H1 (cell line): ENCODE data around the gene ACAP2. TPM values are rescaled to one million over a fixed set of nuclear protein-coding genes. Genes with fewer than 3 reads are reported as not detected.
A peak's percentile ranks its signal among the peaks of the same experiment; 100 is the strongest.

Experiments
- CTCF ChIA-PET: fragments of 300-600 bp; sonication (Branson Sonifier 250); formaldehyde crosslinking; loops from one replicate; lab custom pipeline; 2021; ENCODE audit not compliant: partially characterized antibody; lab: Charles Lee
- POLR2A ChIA-PET: fragments of 300-600 bp; sonication (Branson Sonifier 250); formaldehyde crosslinking; loops from one replicate; lab custom pipeline; 2021; ENCODE audit warnings: inconsistent platforms; ENCODE audit not compliant: partially characterized antibody; lab: Charles Lee
- DNase-seq, 2 experiments: peaks; one replicate each; pipeline versions ENCODE4 v3.0.0 to v3.0.0-alpha.2; 2010 to 2022; ENCODE audit warnings: low spot score in 2 of 2, low read depth in 1 of 2, mixed read lengths in 1 of 2
- FAIRE-seq: peaks from 2 replicates; lab custom pipeline; 2011; peaks lifted over from hg19 to GRCh38; lab: Jason Lieb, UNC
- H2AFZ ChIP-seq: 2 replicates; pipeline ENCODE4 v1.8.1; 2012; ENCODE audit warnings: low read length, inconsistent platforms
- H2AK5ac ChIP-seq: 2 replicates; pipeline ENCODE4 v1.6.1; 2013; ENCODE audit warnings: low read depth, low read length
- H2BK120ac ChIP-seq: replicated peaks from 2 replicates; pipeline ENCODE3; 2013; ENCODE audit warnings: low read depth, low read length, inconsistent platforms
- H2BK12ac ChIP-seq: 2 replicates; pipeline ENCODE4 v1.6.1; 2013; ENCODE audit warnings: low read depth, low read length
- H2BK15ac ChIP-seq: 2 replicates; pipeline ENCODE4 v1.6.1; 2013; ENCODE audit warnings: low read length
- H2BK20ac ChIP-seq: 2 replicates; pipeline ENCODE4 v1.6.1; 2013; ENCODE audit warnings: low read length
- H2BK5ac ChIP-seq: 2 replicates; pipeline ENCODE4 v1.6.1; 2013; ENCODE audit warnings: low read depth, low read length
- H3K14ac ChIP-seq: 2 replicates; pipeline ENCODE4 v1.6.1; 2013; ENCODE audit warnings: inconsistent platforms; ENCODE audit not compliant: insufficient read length
- H3K18ac ChIP-seq: 2 replicates; pipeline ENCODE4 v1.6.1; 2013; ENCODE audit warnings: low read length; ENCODE audit errors: extremely low read depth
- H3K23ac ChIP-seq: 2 replicates; pipeline ENCODE4 v1.6.1; 2013; ENCODE audit warnings: inconsistent platforms; ENCODE audit not compliant: insufficient read length
- H3K23me2 ChIP-seq: 2 replicates; pipeline ENCODE4 v1.6.1; 2013; ENCODE audit warnings: low read depth, low read length
- H3K27ac ChIP-seq: 2 replicates; pipeline ENCODE4 v1.6.1; 2011; ENCODE audit warnings: low read depth, low read length, inconsistent platforms
- H3K27me3 ChIP-seq, 4 experiments: replicated peaks in 1 of 4; 1 replicate in 1 of 4; 2 replicates in 3 of 4; pipeline versions ENCODE4 v1.6.1 to v1.8.1; 2011 to 2013; ENCODE audit warnings: low read length in 3 of 4, mild to moderate bottlenecking in 3 of 4, inconsistent platforms in 2 of 4, mixed read lengths in 2 of 4, moderate library complexity in 1 of 4; ENCODE audit not compliant: control insufficient read depth in 3 of 4, insufficient read depth in 3 of 4; ENCODE audit errors: extremely low read depth in 1 of 4
- H3K36me3 ChIP-seq, 4 experiments: 2 replicates each; pipeline versions ENCODE4 v1.6.1 to v1.8.1; 2011 to 2013; ENCODE audit warnings: mild to moderate bottlenecking in 4 of 4, low read length in 3 of 4, moderate library complexity in 2 of 4, control low read depth in 1 of 4, inconsistent platforms in 1 of 4; ENCODE audit not compliant: insufficient read depth in 4 of 4, control insufficient read depth in 2 of 4
- H3K4ac ChIP-seq: replicated peaks from 2 replicates; pipeline ENCODE3; 2013; ENCODE audit warnings: low read length, low read depth, mixed read lengths, inconsistent platforms; ENCODE audit not compliant: insufficient read length
- H3K4me1 ChIP-seq, 4 experiments: replicated peaks in 1 of 4; 1 replicate in 1 of 4; 2 replicates in 3 of 4; pipeline versions ENCODE4 v1.6.1 to v1.8.1; 2011 to 2013; ENCODE audit warnings: low read length in 3 of 4, inconsistent platforms in 2 of 4, mixed read lengths in 1 of 4; ENCODE audit not compliant: insufficient read depth in 4 of 4, control insufficient read depth in 3 of 4
- H3K4me2 ChIP-seq, 2 experiments: 2 replicates each; pipeline versions ENCODE4 v1.6.1 to v1.8.1; 2011 to 2013; ENCODE audit warnings: low read depth in 2 of 2, low read length in 2 of 2, control low read depth in 1 of 2, inconsistent platforms in 1 of 2, mild to moderate bottlenecking in 1 of 2; ENCODE audit not compliant: insufficient read depth in 1 of 2
- H3K4me3 ChIP-seq, 4 experiments: fragments of 200-600, 300-600 bp in 1 of 4; sonication (generic), shearing (Covaris generic), sonication (Bioruptor Twin) in 1 of 4; 2 replicates each; pipeline versions ENCODE4 v1.5.1 to v1.8.1; 2011 to 2016; ENCODE audit warnings: low read length in 4 of 4, low read depth in 3 of 4, control low read depth in 2 of 4, inconsistent platforms in 2 of 4, mild to moderate bottlenecking in 2 of 4, mixed read lengths in 1 of 4, moderate library complexity in 1 of 4; ENCODE audit not compliant: insufficient read depth in 2 of 4; ENCODE audit errors: extremely low read depth in 1 of 4
- H3K56ac ChIP-seq: replicated peaks from 2 replicates; pipeline ENCODE3; 2013; ENCODE audit warnings: low read depth, mild to moderate bottlenecking, mixed read lengths, low read length, inconsistent platforms; ENCODE audit not compliant: insufficient read length
- H3K79me1 ChIP-seq: 2 replicates; pipeline ENCODE4 v1.6.1; 2013; ENCODE audit warnings: low read depth, low read length, control low read depth
- H3K79me2 ChIP-seq, 2 experiments: 2 replicates each; pipeline versions ENCODE4 v1.6.1 to v1.8.1; 2012 to 2013; ENCODE audit warnings: low read length in 2 of 2, mild to moderate bottlenecking in 2 of 2, inconsistent platforms in 1 of 2; ENCODE audit not compliant: insufficient read depth in 2 of 2, control insufficient read depth in 1 of 2
- H3K9ac ChIP-seq, 4 experiments: replicated peaks in 1 of 4; 1 replicate in 1 of 4; 2 replicates in 3 of 4; pipeline versions ENCODE4 v1.6.1 to v1.8.1; 2011 to 2013; ENCODE audit warnings: low read depth in 3 of 4, low read length in 3 of 4, control low read depth in 2 of 4, mild to moderate bottlenecking in 2 of 4, moderate library complexity in 2 of 4, inconsistent platforms in 1 of 4; ENCODE audit errors: extremely low read depth in 1 of 4
- H3K9me3 ChIP-seq, 2 experiments: 2 replicates each; pipeline versions ENCODE4 v1.6.1 to v1.8.1; 2012 to 2013; ENCODE audit warnings: mild to moderate bottlenecking in 2 of 2, moderate library complexity in 2 of 2, control low read depth in 1 of 2, inconsistent platforms in 1 of 2, low read depth in 1 of 2, low read length in 1 of 2, mixed read lengths in 1 of 2; ENCODE audit not compliant: insufficient read depth in 2 of 2
- H4K20me1 ChIP-seq, 2 experiments: replicated peaks in 1 of 2; 2 replicates each; pipeline versions ENCODE3 to v1.8.1; 2011 to 2013; ENCODE audit warnings: inconsistent platforms in 2 of 2, low read length in 2 of 2, mild to moderate bottlenecking in 1 of 2; ENCODE audit not compliant: insufficient read depth in 2 of 2, control insufficient read depth in 1 of 2
- H4K5ac ChIP-seq: 2 replicates; pipeline ENCODE4 v1.6.1; 2013; ENCODE audit warnings: low read length, low read depth, mixed read lengths, inconsistent platforms; ENCODE audit not compliant: insufficient read length
- H4K8ac ChIP-seq: 2 replicates; pipeline ENCODE4 v1.8.0; 2013; ENCODE audit warnings: mild to moderate bottlenecking, moderate library complexity, low read length, inconsistent platforms; ENCODE audit not compliant: insufficient read depth; ENCODE audit errors: extremely low read depth
- H4K91ac ChIP-seq: replicated peaks from 2 replicates; pipeline ENCODE3; 2013; ENCODE audit warnings: low read length, mixed read lengths, inconsistent platforms; ENCODE audit not compliant: insufficient read length
- HDAC6 ChIP-seq: IDR thresholded peaks from one replicate; pipeline ENCODE4 v1.7.1; 2012; ENCODE audit warnings: low read depth, mild to moderate bottlenecking, inconsistent platforms, low read length, moderate library complexity
- POU5F1 ChIP-seq: IDR thresholded peaks from 2 replicates; pipeline ENCODE4 v1.6.1; 2011; ENCODE audit warnings: low read depth, mild to moderate bottlenecking, low read length, moderate library complexity
- SIX5 ChIP-seq: IDR thresholded peaks from 2 replicates; pipeline ENCODE4 v1.6.1; 2011; ENCODE audit warnings: mild to moderate bottlenecking, low read depth, low read length
- WGBS, 2 experiments: shearing (Covaris generic) in 1 of 2; methylation state at CpG; one replicate each; pipeline versions ENCODE4 v1.1.6 to v1.1.7; 2013 to 2015; ENCODE audit warnings: low lambda C conversion rate in 2 of 2, mixed read lengths in 2 of 2, inconsistent platforms in 1 of 2, low coverage in 1 of 2, missing lambda C conversion rate in 1 of 2; ENCODE audit not compliant: insufficient replicate concordance in 2 of 2, insufficient coverage in 1 of 2, insufficient read length in 1 of 2; ENCODE audit errors: extremely low coverage in 1 of 2, missing lambda C conversion rate in 1 of 2; 5-methylcytosine and 5-hydroxymethylcytosine counted together
- polyA plus RNA-seq, 7 experiments: library from polyadenylated mRNA; depleted of rRNA in 3 of 7; stranded (reverse) in 5 of 7; unstranded in 2 of 7; fragments of >200 nt in 5 of 7; fragments of 200-250 nt in 2 of 7; gene quantifications; 1 replicate in 5 of 7; 2 replicates in 1 of 7; 4 replicates in 1 of 7; pipeline versions ENCODE4 v1.2.1 to v1.2.3, GENCODE V29; 2011 to 2013; ENCODE audit warnings: missing spikeins in 2 of 7, mixed read lengths in 2 of 7
- total RNA-seq: library from RNA; stranded (reverse); fragmentation: NEBNext Ultra II Directional; extraction: Animal tissue kit (Norgen Biotek cat#: 25700); gene quantifications from 2 replicates; pipeline ENCODE4 v1.2.1, GENCODE V29; 2021

ACAP2 gene
- total and polyA plus RNA-seq, 2 of the 8 experiments (the other 6 are each of a cell fraction or from before 2014, with no cell fraction given) = 7.7 to 37.3 TPM

DNA sequence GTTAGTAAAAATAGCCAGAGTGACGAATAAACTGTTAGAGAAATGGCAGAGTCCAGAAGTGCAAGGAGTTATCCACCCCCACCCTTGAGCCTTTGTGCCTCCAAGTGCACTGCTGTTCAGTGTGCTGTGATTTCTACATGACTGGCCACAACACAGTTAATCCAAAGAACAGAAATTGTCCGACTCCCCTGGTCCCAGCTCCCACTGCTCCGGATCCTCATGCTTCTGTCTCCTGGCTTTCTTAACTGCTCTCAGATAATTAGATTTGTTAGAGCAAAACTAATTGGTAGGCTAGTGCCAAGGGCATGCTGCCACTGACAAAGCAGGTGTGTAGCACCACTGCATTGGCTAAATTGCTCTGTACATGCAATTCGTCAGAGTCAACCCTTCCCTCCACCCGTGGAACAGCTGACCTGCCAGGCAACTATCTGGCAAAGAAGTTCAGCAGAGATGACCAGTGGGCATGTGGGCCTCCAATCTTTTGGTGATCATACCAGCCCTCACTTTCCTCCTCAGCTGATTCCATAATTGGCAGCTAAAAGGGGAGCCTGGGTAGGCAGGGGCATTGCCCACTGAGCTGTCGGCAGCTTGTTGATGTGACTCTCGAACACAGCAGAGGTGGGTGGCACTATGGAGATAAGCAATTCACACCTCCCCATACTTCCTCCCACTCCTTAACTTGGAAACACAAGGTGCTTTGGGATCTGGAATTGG lies 18.9 kb upstream of the ACAP2 start:
- H3K4me2 ChIP-seq = no peak overlapping the region
- no peak overlapping the region for H2BK5ac ChIP-seq
- H3K9me3 ChIP-seq = no peaks in the 10 kb centered on the region
- no peak overlapping the region for H2BK15ac ChIP-seq
- WGBS, 2 experiments = 85% methylated on average over 7 of the region's 7 CpGs; no CpG with 5 or more reads in 1 of the 2 experiments
- H3K23ac ChIP-seq = no peak overlapping the region
- H3K79me2 ChIP-seq = no peaks in the 10 kb centered on the region
- no peak overlapping the region for H3K9ac ChIP-seq
- no peaks in the 10 kb centered on the region for H3K36me3 ChIP-seq
- H3K4ac ChIP-seq = no peak overlapping the region
- H3K4me3 ChIP-seq = no peak overlapping the region
- no peak overlapping the region for H3K14ac ChIP-seq
- H2AK5ac ChIP-seq = no peak overlapping the region
- no peak overlapping the region for H4K91ac ChIP-seq
- H4K5ac ChIP-seq = no peak overlapping the region
- no peak overlapping the region for H2BK12ac ChIP-seq
- no peak overlapping the region for H2BK20ac ChIP-seq
- H3K23me2 ChIP-seq = no peaks in the 10 kb centered on the region; the same call in 1 of the 2 replicates
- FAIRE-seq (no peak), DNase-seq (peak in 1 of 2 experiments; percentile 33)
- no peaks in the 10 kb centered on the region for H3K4me1 ChIP-seq
- no peak overlapping the region for H2AFZ ChIP-seq
- TF ChIP-seq POU5F1 = no peak
- no peak for TF ChIP-seq SIX5
- no peak for TF ChIP-seq HDAC6
- no peak overlapping the region for H4K8ac ChIP-seq
- ChIA-PET CTCF (interaction anchor here (1.2 kb wide), 1 partner anchor 9 kb away, joined by 4 read pairs; no protein-coding TSS in a partner anchor), POLR2A (no interaction called here)
- H2BK120ac ChIP-seq = no peak overlapping the region
- H3K27ac ChIP-seq = no peak overlapping the region
- H3K56ac ChIP-seq = no peak overlapping the region
- no peaks in the 10 kb centered on the region for H3K79me1 ChIP-seq
- no peaks in the 10 kb centered on the region for H3K27me3 ChIP-seq
- H4K20me1 ChIP-seq = no peaks in the 10 kb centered on the region
- H3K18ac ChIP-seq = no peak overlapping the region
